GM10266 (cell line): ENCODE results near the gene DCPS.

ENCODE experiments used
- DNase-seq: peaks from one replicate; pipeline ENCODE4 v3.0.0; 2012; ENCODE audit errors: extremely low spot score
- TF ChIP-seq, protein P1 (sequence below): IDR thresholded peaks from 2 replicates; pipeline ENCODE4 v1.5.1; 2012; ENCODE audit warnings: mild to moderate bottlenecking, low read depth; ENCODE audit not compliant: control insufficient read depth, insufficient read depth; ENCODE audit errors: missing control alignments

Gene DCPS

DNA sequence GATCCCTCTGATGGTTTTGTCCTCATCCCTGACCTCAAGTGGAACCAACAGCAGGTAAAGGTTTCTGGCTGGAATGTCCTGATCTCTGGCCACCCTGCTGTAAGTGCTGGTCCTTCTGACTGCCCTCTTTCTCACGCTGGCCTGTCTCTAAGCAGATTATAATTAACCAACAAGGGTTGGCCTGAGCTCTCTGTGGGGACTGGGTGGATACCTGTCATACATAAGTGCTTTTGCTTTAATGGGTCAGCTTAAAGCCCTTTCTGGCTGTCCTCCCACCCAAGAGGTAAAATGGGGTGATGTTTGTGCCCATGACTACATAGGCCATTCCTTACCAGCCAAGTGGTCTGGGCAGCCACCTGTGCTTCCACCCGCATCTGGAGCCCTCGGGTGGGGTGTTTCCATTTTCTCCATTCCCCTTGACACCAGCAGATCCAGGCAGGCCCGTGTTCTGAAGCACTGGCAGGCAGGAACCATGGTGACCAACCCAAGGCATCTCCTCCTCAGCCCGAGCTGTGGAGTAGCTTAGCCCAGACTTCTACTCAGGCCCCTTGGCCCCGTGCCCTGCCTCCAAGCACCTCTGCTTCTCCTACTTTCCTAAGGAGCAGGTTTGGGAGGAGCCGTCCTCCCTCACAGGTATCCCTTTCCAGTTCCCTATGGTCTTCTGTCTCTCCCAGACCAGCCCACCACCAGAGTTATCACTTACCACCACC lies 34.6 kb downstream of the DCPS start:
- no peak for DNase-seq
- TF ChIP-seq, protein P1, sequence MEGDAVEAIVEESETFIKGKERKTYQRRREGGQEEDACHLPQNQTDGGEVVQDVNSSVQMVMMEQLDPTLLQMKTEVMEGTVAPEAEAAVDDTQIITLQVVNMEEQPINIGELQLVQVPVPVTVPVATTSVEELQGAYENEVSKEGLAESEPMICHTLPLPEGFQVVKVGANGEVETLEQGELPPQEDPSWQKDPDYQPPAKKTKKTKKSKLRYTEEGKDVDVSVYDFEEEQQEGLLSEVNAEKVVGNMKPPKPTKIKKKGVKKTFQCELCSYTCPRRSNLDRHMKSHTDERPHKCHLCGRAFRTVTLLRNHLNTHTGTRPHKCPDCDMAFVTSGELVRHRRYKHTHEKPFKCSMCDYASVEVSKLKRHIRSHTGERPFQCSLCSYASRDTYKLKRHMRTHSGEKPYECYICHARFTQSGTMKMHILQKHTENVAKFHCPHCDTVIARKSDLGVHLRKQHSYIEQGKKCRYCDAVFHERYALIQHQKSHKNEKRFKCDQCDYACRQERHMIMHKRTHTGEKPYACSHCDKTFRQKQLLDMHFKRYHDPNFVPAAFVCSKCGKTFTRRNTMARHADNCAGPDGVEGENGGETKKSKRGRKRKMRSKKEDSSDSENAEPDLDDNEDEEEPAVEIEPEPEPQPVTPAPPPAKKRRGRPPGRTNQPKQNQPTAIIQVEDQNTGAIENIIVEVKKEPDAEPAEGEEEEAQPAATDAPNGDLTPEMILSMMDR, result no peak

DNA sequence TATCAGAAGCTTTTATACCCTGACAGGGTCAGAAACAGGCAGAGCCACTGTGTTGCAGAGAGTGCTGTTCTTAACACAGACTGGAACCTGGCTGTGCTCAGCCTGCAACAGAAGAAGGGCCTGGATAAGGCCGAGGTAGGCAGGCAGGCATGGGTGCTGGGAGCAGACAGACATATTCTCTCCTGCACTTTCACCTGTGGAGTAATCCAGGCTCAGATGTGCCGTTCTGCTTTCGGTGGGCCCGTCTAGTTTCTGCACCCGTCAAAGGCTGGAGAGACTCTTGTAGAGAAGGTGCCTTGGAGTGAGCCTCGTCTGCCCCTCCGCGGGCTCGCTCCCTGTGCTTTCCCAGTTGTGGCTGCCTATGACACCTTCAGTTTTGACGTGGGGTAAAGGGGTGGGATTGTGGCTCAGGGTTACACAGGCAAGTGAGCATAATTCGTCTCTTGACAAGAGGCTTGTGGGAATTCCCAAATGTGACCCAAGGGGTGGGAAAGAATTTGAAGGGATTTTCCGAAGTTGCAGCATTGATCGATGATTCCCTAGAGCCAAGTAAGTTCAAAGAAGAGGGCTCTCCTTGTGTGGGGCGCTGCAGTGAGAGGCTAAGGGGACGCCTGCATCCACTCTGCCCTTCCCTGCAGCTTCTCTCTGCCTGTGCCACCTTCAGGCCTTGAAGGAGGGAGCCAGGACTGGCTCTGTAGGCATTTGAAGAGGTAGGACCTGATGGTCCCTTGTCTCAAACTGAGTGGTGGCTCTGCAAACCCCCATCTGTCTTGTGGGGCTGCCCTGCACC lies 35.4 kb downstream of the DCPS start:
- TF ChIP-seq, protein P1, result no peak
- no peak for DNase-seq

DNA sequence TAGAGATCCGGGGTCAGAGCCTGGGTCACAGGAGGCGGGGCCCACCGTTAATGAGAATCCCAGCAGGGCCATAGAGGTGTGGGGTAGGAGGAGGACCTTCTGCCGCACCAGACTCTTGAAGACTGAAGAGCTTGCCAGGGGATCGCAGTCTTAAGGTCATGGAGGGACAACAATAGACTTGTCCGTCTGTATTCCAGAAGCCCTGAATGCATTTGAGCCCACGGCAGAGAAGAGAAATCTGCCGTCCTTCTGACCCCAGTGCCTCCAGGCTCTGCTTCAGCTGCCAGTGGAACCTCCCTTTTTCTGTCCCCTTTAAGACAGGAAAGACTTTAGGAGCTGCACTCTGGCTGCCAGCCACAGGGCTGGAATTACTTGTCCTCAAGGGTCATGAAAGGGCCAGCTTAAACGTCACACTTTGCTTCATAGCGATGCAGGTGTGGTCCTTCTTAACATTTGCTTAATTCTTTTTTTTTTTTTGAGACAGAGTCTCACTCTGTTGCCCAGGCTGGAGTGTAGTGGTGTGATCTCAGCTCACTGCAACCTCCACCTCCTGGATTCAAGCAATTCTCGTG lies 36.1 kb downstream of the DCPS start:
- DNase-seq, result no peak
- TF ChIP-seq, protein P1, result no peak

DNA sequence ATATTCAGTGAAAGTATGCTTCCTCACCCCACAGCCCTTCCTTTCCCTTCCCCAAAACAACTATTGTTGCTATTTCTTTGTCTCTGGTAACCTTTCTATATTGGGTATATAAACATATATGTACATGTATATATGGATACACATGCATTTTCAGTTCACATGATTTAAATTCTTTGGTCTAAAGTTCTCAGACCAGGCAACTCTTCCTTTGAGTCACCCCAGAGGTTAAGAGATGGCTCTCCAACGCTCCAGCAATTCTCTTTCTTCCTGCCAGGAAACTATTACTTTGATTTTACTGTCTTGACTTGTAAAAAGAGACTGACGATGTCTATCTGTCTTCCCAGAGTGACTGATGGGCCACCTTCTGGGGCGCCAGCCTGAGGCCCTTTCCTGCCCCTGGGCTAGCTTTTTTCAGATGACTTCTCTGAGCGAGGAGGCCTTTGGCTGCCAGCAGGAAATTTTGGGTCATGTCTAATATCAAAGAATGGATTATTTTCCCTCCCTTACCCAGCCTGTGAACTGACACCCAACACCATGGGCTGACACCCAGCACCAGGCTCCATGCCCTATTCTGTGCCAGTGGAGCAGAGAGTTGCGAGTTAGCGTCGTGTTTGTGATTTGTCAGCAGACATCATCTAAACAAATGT lies 37.2 kb downstream of the DCPS start:
- no peak for DNase-seq
- TF ChIP-seq, protein P1, result no peak

DNA sequence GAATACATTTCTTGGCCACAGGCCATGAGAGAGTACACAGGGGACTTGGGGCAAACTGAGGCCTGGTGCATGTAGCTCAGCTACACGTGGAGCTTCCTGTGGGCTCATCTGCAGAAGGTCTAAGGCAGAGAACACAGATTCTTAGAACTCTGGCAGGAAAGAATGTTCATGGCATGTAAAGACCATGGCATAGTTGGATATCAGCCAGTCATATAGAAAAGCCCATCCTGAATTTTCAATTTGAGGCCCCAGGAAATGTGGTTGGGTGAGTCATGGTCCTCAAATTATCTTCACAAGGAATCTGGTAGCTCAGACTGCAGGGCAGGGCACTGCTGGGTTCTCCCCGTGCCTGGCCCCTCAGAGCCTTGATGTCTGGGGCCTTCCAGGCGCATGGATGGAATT lies 37.9 kb downstream of the DCPS start:
- no peak for DNase-seq
- TF ChIP-seq, protein P1, result no peak

DNA sequence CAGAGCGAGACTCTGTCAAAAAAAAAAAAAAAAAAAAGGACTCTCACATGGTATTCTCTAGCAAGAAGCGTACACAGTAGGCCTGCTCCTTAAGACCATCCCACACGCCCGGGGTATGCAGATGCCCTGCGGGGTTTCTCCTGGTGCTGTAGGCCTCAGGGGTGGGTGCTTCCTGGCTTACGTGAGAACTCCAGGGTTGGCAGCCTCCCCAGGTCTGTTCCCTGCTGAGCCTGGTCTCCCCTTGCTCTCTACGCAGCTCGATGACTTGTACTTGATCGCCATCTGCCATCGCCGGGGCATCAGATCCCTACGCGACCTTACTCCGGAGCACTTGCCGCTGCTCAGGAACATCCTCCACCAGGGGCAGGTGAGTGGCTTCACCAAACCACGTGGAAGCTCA lies 39.2 kb downstream of the DCPS start:
- TF ChIP-seq, protein P1, result no peak

More for the DNA sequence above, 39.2 kb downstream of the DCPS start:
- DNase-seq, result no peak
